ENCODE data around the gene MEX3C.

DNA sequence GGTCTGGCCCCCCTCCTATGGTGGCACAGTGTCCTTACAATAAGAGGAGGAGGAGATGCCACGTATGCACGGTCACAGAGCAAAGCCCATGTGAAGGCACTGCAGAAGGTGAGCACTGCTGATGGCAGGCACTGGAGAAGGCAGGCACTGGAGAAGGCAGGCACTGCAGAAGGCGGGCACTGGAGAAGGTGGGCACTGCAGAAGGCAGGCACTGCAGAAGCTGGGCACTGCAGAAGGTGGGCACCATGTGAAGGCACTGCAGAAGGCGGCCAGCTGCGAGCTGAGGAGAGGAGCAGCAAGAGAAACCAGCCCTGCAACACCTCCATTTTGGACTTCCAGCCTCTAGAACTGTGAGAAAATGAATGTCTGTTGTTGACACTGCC, 46.3 kb downstream of the MEX3C start:
- TF ChIP-seq, protein P1, sequence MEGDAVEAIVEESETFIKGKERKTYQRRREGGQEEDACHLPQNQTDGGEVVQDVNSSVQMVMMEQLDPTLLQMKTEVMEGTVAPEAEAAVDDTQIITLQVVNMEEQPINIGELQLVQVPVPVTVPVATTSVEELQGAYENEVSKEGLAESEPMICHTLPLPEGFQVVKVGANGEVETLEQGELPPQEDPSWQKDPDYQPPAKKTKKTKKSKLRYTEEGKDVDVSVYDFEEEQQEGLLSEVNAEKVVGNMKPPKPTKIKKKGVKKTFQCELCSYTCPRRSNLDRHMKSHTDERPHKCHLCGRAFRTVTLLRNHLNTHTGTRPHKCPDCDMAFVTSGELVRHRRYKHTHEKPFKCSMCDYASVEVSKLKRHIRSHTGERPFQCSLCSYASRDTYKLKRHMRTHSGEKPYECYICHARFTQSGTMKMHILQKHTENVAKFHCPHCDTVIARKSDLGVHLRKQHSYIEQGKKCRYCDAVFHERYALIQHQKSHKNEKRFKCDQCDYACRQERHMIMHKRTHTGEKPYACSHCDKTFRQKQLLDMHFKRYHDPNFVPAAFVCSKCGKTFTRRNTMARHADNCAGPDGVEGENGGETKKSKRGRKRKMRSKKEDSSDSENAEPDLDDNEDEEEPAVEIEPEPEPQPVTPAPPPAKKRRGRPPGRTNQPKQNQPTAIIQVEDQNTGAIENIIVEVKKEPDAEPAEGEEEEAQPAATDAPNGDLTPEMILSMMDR (IDR thresholded peaks at IDR 0.05), result no peak
- no peak for TF ChIP-seq EZH2 (IDR thresholded peaks at IDR 0.05)
